Nephron progenitor cell (in vitro differentiated cells): Measurements from ENCODE around the gene LRCOL1.

ENCODE experiments used
- DNase-seq: peaks from one replicate; pipeline ENCODE4 v3.0.0; 2021
- H3K27ac Mint-ChIP-seq: 2 replicates; pipeline ENCODE4 v1.8.0; 2021; ENCODE audit warnings: mild to moderate bottlenecking, moderate library complexity, mixed read lengths
- H3K27me3 Mint-ChIP-seq: 2 replicates; pipeline ENCODE4 v1.8.0; 2021; ENCODE audit warnings: mild to moderate bottlenecking, low read depth, mixed read lengths; ENCODE audit not compliant: poor library complexity
- H3K36me3 Mint-ChIP-seq: 2 replicates; pipeline ENCODE4 v1.8.0; 2021; ENCODE audit warnings: low read depth, mixed read lengths
- H3K4me1 Mint-ChIP-seq: 2 replicates; pipeline ENCODE4 v1.8.0; 2021; ENCODE audit warnings: mixed read lengths
- H3K4me3 Mint-ChIP-seq: 2 replicates; pipeline ENCODE4 v1.8.0; 2021; ENCODE audit warnings: mild to moderate bottlenecking, moderate library complexity, mixed read lengths
- H3K9me3 Mint-ChIP-seq: 2 replicates; pipeline ENCODE4 v1.8.0; 2021; ENCODE audit warnings: mild to moderate bottlenecking, moderate library complexity, mixed read lengths
- CTCF ChIP-seq: fragments of 200-600 bp; sonication (generic); IDR thresholded peaks from 2 replicates; pipeline ENCODE4 v1.5.0; 2021; ENCODE audit warnings: antibody characterized with exemption

LRCOL1 gene

GRCh38 chr12:132614029-132614428, 3.6 kb upstream of the LRCOL1 start:
- peaks cover 33% of the 10 kb centered on the region for H3K4me1 Mint-ChIP-seq

GRCh38 chr12:132611620-132612019, 1.2 kb upstream of the LRCOL1 start:
- Mint-ChIP-seq H3K27ac (no peak overlapping the region), H3K27me3 (peaks cover 43% of the 10 kb centered on the region), H3K4me3 (no peak overlapping the region), H3K4me1 (peaks cover 49% of the 10 kb centered on the region), H3K9me3 (peaks cover 52% of the 10 kb centered on the region), H3K36me3 (peaks cover 4% of the 10 kb centered on the region)
- no peak for DNase-seq
- TF ChIP-seq CTCF: no peak

More at GRCh38 chr12:132614029-132614428, 3.6 kb upstream of the LRCOL1 start:
- no peak overlapping the region for H3K4me3 Mint-ChIP-seq
- peaks cover 11% of the 10 kb centered on the region for H3K36me3 Mint-ChIP-seq
- H3K27ac Mint-ChIP-seq: no peak overlapping the region
- no peak for TF ChIP-seq CTCF
- no peak for DNase-seq
- peaks cover 52% of the 10 kb centered on the region for H3K27me3 Mint-ChIP-seq
- H3K9me3 Mint-ChIP-seq: peaks cover 68% of the 10 kb centered on the region

GRCh38 chr12:132610866-132611602, 652 bp upstream of the LRCOL1 start:
- DNase-seq: no peak
- no peak for TF ChIP-seq CTCF
- Mint-ChIP-seq H3K4me1 (peaks cover 55% of the 10 kb centered on the region), H3K27ac (no peak overlapping the region), H3K9me3 (peaks cover 46% of the 10 kb centered on the region), H3K4me3 (no peak overlapping the region), H3K27me3 (peaks cover 37% of the 10 kb centered on the region), H3K36me3 (peaks cover 4% of the 10 kb centered on the region)

GRCh38 chr12:132608231-132609171, 1.9 kb downstream of the LRCOL1 start:
- H3K36me3 Mint-ChIP-seq: no peaks in the 10 kb centered on the region
- peak; percentile 72 for DNase-seq
- peak overlapping the region; percentile 62 for H3K4me3 Mint-ChIP-seq
- H3K4me1 Mint-ChIP-seq: peaks cover 59% of the 10 kb centered on the region
- peaks cover 15% of the 10 kb centered on the region for H3K27me3 Mint-ChIP-seq
- peak overlapping the region; percentile 94 for H3K27ac Mint-ChIP-seq
- peaks cover 32% of the 10 kb centered on the region for H3K9me3 Mint-ChIP-seq
- TF ChIP-seq CTCF: no peak

- no peak for DNase-seq
- peak overlapping the region; percentile 50 for H3K4me3 Mint-ChIP-seq
- TF ChIP-seq CTCF: no peak
- H3K27me3 Mint-ChIP-seq: peaks cover 12% of the 10 kb centered on the region
- peaks cover 74% of the 10 kb centered on the region for H3K4me1 Mint-ChIP-seq
- H3K27ac Mint-ChIP-seq: peak overlapping the region; percentile 76
- H3K36me3 Mint-ChIP-seq: no peaks in the 10 kb centered on the region
- peaks cover 20% of the 10 kb centered on the region for H3K9me3 Mint-ChIP-seq
Observed at GRCh38 chr12:132606927-132607326, 3.5 kb downstream of the LRCOL1 start.
